Caki2 (cell line): ENCODE results near the gene NRXN3. TPM values are rescaled to one million over a fixed set of nuclear protein-coding genes. Genes with fewer than 3 reads are reported as not detected.
"Not testable (repeated sequence)": the region's sequence is repeated elsewhere in the genome, so short reads cannot be mapped to it uniquely, and the experiment has no call there.

Experiments used
- DNase-seq: peaks from one replicate; pipeline ENCODE4 v3.0.0-alpha.2; 2015; ENCODE audit warnings: low read depth
- in situ Hi-C: cut with HindIII; loops from 2 replicates; pipeline ENCODE4 v1.10.0; 2016; ENCODE audit warnings: low sequenced_read_pairs, low pct_unique_long_range_greater_than_20kb, mixed read lengths
- total RNA-seq: library from RNA; depleted of rRNA; stranded (reverse); fragments of >200 nt; shearing (Covaris generic); gene quantifications from 2 replicates; pipeline ENCODE4 v1.2.3, GENCODE V29; 2014; ENCODE audit warnings: low replicate concordance

Gene NRXN3
- total RNA-seq, 1 experiment from 2014 or later: not detected

- no peak for DNase-seq
- in situ Hi-C loops: no loop called here
These were observed 894.0 kb downstream of the NRXN3 start for GRCh38 chr14:79064214-79064613.

- in situ Hi-C loops: no loop called here
- no peak for DNase-seq
These were observed 904.3 kb downstream of the NRXN3 start for GRCh38 chr14:79074510-79074909.

- in situ Hi-C loops: no loop called here
- DNase-seq: no peak
These were observed 906.3 kb downstream of the NRXN3 start for GRCh38 chr14:79076428-79076827.

DNA sequence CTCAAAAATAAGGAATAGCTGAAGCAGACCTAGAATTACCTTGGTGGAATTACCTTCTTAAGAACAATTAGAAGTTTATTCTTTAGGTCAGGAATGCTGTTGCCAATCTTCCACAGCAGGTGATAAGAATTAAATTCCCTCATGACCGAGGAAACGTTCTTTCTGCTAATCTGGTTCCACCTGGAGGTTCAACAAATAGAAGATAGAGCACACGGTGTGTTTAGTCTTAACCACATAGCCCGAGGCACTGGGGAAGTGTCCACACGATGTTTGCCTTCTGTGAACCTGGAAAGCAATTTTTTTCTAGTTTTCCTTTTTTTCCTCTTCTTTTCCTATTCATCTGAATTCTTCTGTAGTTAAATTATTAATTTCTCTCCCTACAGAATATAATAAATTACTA lies 906.9 kb downstream of the NRXN3 start:
- DNase-seq: no peak
- in situ Hi-C loops: no loop called here

- DNase-seq: no peak
- in situ Hi-C loops: no loop called here
These were observed 909.9 kb downstream of the NRXN3 start for GRCh38 chr14:79080040-79080439.

GRCh38 chr14:79082883-79083282 lies 912.7 kb downstream of the NRXN3 start:
- no peak for DNase-seq
- in situ Hi-C loops: no loop called here

DNA sequence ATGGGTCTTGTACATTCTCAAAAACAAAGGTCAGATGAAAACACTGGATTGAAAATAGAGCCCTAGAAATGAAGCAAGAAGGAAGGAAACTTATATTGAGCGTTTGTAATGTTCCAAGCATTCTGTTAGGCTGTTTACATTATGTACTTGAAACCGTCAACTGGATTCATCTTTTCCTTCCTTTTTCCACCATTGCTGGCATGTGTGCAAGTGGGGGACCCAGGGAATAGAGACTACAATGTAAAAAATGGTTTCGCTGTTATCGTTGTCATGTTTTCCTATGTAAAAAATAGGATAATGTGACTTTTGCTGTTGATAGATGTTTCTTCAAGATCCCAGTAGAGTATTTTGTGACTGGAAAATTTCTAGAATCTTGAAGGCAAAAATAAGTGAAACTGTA lies 913.2 kb downstream of the NRXN3 start:
- DNase-seq: no peak
- in situ Hi-C loops: no loop called here

GRCh38 chr14:79084861-79085260 lies 914.7 kb downstream of the NRXN3 start:
- in situ Hi-C loops: no loop called here
- no peak for DNase-seq

DNA sequence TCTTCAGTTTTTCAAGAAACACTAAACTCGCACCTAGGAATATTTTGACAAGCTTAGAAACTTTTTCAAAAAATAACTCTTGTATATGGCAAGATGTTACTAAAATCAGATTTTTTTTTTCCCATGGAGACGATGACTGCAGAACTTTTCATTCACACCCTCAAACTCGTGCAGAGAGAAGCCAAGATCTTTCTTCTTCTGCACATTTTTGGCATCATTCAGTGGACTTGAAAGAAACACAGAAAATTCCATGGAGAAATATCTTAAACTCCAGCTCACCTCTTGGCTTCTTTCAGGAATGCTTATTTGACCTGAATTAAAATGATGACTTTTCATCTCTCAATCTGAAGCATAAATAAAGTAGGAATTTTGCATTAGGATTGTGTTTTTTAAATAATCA lies 919.4 kb downstream of the NRXN3 start:
- in situ Hi-C loops: no loop called here
- DNase-seq: no peak

DNA sequence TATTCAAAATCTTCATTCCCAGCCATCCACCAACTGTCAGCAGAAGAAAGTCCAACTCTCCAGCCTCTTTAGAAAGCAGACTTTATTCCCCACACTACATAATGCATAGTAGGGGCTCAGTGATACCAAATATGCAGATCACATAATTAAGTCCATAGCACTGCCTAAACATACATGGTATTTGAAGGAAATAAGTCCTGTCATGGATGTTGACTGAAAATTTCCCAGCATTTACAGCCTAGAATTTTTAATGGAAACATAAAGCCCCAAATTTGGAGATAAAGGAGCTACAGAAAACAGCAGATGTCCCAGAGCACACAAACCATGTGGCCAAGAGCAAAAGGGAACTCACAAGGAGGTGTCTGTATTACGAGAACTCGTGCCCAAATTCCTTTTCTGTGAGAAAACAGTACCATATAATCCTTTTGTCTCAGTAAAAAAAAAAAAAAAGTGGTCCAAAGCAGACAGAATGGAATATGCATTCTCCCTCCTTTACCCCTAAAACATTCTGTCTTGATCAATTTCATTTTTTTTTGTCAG lies 920.5 kb downstream of the NRXN3 start:
- DNase-seq: no peak
- in situ Hi-C loops: no loop called here

DNA sequence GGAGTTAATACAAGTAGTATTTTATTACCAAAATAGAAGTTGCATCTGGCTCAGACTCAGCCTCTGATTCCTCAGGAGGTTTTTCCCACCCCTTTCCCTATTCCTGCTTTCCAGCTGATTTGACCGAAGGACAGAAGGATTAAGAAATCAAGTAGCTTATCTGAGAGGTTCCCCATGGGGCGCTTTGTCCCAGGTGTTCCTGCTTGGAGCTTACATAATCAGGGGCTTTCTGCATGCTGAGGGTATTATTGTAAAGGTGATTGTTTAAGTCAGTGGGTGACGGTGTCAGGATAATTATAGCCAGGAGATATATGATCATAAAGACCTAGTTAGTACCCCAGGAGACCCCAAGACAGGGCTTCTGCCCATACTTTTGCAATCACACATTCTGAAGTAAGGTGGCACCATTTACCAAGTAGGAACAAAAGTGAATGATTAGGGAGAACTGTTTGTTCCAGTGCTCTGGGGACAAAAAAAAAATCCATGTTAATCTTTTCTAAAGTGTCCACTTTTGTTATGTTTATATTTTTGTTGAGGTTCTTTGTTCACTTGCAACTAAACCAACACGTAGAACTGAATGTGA lies 921.3 kb downstream of the NRXN3 start:
- no peak for DNase-seq
- in situ Hi-C loops: no loop called here

DNA sequence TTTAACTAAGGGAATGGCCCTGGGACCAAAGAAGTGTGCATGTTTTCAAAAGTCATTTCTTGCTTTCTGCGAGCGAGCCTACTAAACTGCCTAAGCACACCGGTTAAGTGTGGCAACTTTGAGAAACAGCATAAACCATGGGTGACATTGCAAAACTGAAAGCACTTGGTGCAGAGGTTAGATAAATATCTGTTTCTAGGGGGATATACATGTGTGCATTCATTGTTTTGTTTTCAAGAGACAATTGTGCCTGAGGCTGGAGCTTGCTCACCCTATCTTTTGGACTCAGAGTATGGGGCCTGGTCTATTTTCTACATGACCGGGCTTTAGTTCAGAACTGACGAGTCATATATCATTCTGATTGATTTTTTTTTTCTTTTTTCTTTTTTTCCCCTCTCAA lies 923.4 kb downstream of the NRXN3 start:
- no peak for DNase-seq
- in situ Hi-C loops: no loop called here

DNA sequence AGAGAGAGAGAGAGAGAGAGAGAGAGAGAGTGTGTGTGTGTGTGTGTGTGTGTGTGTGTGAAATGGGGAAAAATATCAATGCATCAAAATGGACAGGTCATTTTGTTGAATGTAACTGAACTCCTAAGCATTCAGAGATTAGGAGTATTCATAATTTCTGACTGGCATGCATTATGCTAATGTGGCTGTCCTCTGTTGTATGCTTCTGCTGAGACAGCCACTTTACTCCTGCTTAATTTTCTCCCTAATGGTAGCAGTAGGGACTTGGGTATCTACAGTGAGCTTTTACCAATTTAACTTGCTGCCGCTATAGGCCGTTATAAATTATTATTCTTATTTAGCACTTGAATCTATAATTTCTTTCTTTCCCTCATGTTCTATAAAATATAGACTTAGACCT lies 924.8 kb downstream of the NRXN3 start:
- in situ Hi-C loops: no loop called here
- no peak for DNase-seq

GRCh38 chr14:79096811-79097210 lies 926.6 kb downstream of the NRXN3 start:
- no peak for DNase-seq
- in situ Hi-C loops: no loop called here

DNA sequence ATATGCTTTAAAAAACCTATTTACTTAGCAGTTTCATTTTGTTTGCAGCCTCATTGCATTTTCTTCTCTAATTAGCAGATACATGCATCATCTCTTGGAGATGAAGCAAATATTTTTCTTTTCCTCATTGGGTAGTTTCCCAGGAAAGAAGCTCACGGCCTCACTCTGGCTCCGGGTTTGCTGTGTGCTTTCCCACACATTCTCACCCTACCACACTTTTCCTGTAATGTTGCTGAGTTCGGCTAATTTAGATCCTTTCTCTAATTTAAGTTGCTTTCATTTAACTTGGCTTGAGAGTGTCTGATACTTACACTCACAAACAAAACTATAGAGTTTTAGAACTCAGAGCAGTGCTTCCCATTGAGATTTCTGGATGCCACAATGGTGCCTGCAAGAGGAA lies 928.2 kb downstream of the NRXN3 start:
- in situ Hi-C loops: no loop called here
- DNase-seq: no peak

- DNase-seq: no peak
- in situ Hi-C loops: no loop called here
These were observed 930.4 kb downstream of the NRXN3 start for GRCh38 chr14:79100578-79100977.

GRCh38 chr14:79101388-79101787 lies 931.2 kb downstream of the NRXN3 start:
- no peak for DNase-seq
- in situ Hi-C loops: no loop called here

DNA sequence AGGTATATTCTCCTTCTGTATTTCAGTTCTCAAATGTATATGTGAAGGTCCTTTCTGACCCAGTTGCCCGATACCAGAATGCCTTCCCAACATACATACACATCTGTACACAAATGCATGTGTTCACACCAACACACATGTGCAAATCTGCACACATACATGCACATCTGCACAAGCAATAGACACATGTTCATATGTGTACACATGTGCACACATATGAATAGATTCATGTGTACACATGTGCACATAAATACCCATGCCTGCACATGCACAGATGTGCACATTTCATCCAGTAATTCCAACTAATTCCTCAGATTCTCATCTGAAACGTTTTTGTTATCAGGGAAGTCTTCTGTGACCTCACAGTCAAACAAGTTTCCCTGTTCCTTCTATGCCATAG lies 933.6 kb downstream of the NRXN3 start:
- no peak for DNase-seq
- in situ Hi-C loops: no loop called here

- in situ Hi-C loops, DNase-seq: not testable (repeated sequence)
These were observed 940.4 kb downstream of the NRXN3 start for GRCh38 chr14:79110564-79110963.

GRCh38 chr14:79111987-79112501 lies 941.9 kb downstream of the NRXN3 start:
- in situ Hi-C loops: no loop called here
- DNase-seq: no peak
